IPS-NIHi11 (cell line): ENCODE data around the gene DDX1.

Experiments used
- DNase-seq: peaks from one replicate; pipeline ENCODE4 v3.0.0; 2012; ENCODE audit warnings: mixed read lengths, low spot score

The DDX1 gene

DNA sequence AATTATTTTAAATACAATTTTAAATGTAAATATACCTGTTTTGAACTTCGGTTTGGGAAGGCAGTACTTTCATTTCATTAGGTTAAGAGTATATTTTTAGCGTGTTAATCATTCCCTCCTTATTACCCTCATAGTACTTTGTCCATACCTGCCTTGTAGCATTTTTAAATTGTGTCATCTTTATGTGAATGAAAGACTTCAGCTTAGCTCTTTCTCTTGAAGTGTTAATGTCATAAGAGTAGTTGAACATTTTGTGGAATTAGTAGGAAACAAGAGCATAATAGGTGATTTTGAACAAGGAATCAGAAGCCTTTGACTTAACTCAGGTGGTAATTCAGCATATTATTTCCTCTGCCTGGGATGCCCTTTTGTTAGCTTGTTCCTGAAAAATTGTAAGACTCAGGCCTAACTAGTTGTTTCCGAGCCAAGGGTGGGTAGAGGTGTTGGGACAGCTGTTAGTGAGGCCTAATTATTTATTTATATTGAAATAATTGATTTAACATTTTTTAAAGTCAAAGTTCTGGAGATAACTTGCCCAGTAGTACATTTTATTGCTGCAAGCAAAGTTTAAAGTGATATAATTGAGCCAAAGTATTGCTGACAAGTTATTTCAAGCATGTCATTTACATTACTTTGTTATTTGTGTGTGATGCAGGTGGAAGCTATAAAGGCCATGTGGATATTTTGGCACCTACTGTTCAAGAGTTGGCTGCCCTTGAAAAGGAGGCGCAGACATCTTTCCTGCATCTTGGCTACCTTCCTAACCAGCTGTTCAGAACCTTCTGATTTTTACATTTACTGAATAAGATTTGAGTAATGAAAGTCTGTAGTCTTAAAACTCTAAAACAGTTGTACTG is 38.7 kb downstream of the DDX1 start:
- DNase-seq = no peak

DNA sequence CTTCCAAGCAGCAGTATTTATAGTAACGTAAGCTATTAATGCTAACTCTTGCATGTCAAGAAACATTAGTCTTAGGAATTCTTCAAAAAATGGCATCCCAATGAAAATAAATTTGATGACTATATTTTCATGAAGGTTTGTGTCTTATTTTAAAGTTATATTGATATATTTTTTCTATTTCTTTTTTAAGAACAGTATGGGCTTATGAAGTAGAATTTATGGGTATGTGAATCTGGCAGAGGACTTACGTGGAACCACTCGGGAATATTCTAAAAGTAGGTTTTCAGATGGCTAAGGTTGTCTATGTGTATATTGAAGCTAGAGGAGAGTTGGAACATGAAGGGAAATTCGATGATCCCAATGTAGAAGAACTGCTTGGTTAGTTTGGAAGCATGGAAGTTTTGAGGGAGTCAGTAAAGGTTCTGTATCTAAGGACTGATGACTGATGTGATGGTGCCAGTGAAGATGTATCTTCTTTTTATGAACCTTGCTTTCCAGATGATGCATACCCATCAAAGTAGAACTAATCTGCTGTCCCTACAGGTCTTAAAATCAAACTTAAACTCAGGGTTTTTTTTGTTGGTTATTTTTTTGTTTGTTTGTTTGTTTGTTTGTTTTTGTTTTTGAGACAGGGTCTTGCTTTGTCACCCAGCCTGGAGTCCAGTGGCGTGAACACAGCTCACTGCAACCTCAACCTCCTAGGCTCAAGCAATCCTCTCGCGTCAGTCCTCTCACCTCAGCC is 39.5 kb downstream of the DDX1 start:
- DNase-seq = no peak

DNA sequence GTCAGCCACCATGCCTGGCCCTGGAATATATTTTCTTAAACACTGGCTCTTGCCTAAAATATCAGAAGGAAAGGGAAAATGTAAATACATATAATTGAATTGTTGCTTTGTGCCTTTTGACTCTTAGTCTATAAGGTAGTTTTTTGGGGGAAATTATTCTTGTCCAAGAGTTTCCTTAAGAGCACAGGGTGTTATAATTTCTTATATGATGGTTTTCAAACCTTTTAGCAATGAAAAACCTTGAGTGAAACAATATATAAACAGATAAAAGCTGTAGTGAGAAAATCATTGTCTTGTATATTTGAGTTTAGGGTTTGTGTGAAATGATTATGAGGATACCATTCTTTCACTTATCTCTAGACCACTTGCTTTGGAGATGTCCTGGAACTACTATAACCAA is 40.2 kb downstream of the DDX1 start:
- DNase-seq = no peak

GRCh38 chr2:15633043-15633970 is 41.6 kb downstream of the DDX1 start:
- no peak for DNase-seq

- DNase-seq = no peak
Observed at GRCh38 chr2:15633971-15634346, 42.3 kb downstream of the DDX1 start.

DNA sequence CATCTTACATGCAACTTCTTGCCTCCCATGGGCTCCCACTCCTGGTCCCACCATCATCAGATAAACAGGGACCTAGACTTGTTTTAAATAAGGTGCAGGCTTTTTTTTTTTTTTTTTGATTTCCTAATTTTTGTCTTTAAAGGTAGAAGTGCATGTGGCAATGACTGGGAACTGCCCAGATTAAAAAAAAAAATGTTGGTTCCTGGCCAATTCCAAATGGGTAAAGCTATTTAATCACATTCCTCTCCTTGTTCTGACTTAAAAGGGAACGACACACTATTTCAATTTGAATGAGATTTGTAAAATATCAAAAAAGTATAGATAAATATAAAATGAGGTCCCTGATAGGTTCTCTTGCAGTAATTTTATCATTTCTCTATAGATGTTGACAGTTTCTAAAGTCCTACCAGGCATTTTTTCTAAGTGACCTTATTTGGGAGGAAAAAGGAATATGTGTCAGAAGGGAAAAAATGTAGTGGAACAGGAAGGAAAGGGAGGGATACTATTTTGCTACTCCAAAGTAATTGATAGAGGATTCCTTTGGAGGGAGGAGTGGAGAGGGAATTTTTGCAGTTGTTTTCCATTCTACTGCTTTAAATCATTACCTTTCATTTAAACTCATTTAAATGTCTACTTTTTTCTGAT is 43.3 kb downstream of the DDX1 start:
- DNase-seq = peak; percentile 22

- peak; percentile 70 for DNase-seq
Observed at GRCh38 chr2:15636972-15637785, 45.5 kb downstream of the DDX1 start.

DNA sequence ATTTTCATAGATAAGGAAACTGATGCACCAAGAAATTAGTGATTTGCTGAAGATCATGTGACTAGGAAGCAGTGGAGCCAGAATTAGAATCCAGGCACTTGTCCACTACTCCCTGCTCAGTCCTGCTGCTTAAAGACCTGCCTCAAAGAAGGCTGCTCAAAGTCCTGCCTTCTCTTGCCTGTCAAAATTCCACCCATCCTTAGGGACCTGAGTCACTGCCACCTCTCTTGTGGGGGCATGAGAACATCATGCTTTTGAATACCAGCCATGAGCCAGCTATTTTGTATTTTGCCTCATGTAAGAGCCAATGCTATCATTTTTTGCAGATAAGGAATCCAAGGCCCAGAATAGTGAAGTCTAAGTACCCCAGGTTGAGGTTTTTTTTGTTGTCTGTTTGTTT is 47.1 kb downstream of the DDX1 start:
- no peak for DNase-seq

DNA sequence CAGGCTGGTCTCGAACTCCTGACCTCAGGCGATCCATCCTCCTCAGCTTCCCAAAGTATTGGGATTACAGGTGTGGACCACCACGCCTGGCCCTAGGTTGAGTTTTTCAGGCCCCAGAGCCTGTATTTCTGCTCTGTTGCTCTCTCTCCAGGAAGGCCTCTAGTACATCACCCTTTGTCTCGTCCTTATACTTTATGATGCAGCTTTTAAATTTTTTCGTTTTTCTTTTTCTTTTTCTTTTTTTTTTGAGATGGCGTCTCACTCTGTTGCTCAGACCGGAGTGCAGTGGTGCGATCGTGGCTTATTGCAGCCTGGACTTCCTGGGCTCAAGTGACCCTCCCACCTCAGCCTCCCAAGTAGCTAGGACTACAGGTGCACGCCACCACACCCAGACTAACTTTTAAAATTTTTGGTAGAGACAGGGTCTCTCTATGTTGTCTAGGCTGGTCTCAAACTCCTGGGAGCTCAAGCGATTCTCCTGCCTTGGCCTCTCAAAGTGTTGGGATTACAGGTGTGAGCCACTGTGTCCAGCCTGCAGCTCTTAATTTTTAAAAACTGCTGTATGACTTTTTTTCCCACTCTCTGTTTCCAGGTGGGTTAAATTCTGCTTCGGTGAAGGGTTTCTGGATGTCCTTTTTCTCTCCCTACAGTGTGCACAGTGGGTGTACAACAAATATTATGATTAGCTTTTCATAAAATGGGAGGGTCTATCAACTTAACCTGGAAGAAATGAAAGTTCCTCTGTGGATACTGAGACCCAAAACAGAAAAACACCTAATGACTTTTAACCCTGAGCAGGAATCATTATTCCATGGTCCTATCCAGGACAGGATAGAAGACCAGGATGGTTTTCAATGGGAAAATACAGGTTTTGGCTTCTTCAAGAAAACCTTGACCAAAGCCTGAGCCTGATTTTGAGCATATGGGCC is 47.9 kb downstream of the DDX1 start:
- DNase-seq = no peak

- no peak for DNase-seq
Observed at GRCh38 chr2:15640261-15640711, 48.6 kb downstream of the DDX1 start.

GRCh38 chr2:15640784-15641183 is 49.1 kb downstream of the DDX1 start:
- no peak for DNase-seq

DNA sequence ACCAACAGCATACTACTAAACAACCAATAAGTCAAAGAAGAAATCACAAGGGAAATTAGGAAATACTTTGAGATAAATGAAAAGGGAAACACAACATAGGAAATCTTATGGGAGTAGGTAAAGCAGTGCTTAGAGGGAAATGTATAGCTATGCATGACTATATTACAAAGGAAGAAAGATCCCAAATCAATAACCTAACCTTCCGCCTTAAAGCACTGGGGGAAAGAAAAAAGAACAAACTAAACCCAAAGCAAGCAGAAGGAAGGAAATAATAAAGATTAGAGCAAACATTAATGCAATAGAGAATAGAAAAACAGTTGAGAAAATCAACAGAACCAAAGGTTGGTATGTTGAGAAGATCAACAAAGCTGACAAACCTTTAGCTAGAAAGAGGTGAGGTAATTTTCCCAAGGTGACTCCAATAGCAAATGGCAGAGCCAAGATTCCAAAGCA is 49.9 kb downstream of the DDX1 start:
- DNase-seq = no peak

DNA sequence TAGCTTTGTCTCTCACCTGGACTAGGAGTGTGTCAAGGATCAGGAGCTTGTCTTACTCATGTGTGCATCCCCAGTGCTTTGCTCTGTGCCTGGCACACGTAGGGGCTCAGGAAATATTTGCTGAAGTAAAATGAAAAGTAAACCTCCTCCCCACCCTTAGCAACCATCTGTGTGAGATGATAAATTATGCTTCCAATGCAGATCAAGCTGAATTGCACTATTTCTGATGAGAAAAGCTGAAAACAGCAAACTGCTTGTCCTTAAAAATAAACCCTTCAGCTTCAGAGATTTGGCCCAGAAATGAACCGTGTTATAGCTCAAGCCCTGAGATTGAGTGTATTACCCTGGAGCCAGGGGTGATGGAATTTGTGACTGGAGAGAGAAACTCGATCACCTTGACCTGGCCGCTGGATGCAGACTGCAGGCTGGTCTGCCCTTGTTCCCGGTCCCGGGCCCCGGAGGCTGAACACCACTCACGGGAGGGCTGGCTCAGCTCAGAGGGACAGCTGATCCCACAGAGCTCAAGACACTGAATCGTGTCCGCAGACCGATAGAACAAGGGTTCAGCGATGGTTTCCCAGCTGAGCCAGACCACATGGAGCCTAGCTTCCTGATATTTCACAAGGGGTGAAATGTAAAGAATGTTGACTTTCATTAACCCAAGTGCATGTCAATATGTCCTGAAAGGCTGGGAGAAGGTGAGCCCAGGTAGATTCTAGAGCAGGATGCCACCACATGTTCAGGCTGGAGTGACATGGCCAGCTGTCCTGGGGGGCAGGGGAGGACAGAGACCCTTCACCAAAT is 50.5 kb downstream of the DDX1 start:
- peak; percentile 35 for DNase-seq

GRCh38 chr2:15642815-15643500 is 51.3 kb downstream of the DDX1 start:
- DNase-seq = peak; percentile 30

DNA sequence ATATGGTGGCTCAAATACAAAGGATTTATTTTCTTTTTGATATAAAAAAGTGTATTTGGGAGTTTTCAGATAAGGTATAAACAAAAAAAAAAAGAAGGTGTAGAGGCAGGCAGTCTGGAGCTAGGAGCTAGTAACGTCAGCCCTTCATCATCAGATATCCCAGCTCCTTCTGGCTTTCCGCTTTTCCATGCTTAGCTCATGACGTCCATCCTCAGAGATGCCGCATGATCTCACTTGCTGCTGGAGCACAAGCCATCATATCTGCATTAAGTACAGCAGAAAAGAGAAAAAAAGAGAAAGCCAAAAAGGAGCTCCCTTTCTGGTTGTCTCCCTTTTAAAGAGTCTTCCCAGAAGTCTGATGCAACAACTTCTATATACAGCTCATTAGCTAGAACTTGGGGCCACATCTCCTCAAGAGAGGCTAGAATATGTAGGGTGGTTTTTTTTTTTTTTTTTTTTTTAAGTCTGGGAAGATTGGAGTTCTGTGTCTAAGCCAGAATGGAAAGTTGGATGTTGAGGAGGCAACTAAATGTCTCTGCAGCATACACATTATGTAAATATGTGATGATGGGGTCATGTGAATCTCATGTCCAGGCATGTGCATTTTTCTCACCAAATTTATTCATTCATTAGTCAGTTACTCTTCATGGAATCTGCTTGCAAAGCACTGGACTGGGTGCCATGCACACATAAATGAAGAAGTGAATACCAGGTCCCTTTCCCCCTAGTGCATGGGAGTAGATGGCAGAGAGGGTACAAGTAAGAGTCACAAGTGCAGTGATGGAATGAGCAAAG is 52.3 kb downstream of the DDX1 start:
- DNase-seq = no peak

DNA sequence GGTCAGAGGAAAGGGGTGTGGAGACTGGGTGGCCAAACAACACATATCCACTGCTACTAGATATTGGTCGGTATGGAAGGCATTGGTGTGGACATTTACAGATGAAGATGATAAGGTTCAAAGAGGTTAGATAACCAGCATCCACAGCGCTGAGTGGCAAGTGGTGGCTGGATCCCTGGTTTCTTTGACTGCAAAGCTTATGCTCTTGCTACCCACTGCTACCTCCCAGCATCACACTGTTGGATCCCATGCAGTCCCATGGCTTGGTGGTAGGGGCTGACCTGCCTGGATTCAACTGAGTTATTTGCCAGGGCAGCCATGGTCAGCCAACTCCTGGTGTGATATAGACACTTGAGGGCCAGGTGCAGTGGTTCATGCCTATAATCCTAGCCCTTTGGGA is 53.6 kb downstream of the DDX1 start:
- no peak for DNase-seq

- no peak for DNase-seq
Observed at GRCh38 chr2:15645720-15646385, 54.2 kb downstream of the DDX1 start.
